T-helper 22 cell (primary cell): ENCODE results near the gene COLEC11.
"Not testable (repeated sequence)": the region's sequence is repeated elsewhere in the genome, so short reads cannot be mapped to it uniquely, and the experiment has no call there.

Experiments used
- DNase-seq: peaks from one replicate; pipeline ENCODE4 v3.0.0-alpha.2; 2020; ENCODE audit warnings: low read depth

Gene COLEC11

DNA sequence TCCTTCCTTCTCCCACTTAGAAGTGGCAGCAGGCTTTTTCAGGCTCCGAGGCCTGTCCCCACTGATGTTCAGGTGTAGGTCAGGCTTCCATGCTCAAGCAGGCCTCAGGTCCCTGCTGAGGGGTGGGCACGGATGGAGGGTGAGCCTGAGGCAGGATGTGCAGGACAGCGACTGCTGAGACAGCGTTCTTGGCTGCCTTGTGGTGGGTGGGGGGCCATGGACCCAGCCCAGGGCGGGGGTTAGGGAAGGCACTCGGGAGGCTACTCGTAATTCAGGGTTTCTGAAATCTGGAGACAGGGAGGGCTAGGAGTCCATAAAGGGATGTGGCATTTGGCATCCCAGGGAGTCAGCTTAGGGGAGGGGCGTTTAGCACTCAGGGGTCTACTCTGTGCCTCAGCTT, 30.3 kb downstream of the COLEC11 start:
- no peak for DNase-seq

DNA sequence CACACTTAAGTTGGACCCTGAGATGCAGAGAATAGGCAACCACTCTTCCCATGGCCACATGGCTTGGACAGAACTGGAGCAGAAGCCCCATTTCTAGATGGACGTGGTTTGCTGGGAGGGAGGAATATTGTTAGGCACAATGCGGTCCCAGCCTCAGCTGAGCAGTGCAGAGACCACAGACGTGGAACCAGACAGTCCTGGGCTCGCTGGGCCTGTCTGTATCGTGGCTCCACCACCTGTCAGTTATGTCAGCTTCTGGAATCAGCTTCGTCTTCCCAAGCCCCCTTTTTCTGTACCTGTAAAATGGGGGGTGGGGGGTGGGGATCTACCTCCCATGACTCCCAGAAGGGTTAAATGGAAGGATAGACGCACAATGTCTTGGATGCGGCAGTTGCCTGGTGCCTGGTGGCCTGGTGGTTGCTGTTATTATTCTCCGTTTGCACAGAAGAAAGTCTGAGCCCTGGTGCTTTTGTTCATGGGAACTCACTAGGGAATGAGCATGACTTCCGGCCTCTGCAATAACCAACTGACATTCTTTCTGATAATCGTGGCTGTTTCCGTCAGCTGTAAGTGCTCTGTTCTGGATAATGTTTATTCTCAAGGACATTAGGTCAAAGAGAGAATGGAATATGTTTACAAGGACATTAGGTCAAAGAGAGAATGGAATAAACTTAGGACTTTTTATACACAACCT, 31.4 kb downstream of the COLEC11 start:
- no peak for DNase-seq

DNA sequence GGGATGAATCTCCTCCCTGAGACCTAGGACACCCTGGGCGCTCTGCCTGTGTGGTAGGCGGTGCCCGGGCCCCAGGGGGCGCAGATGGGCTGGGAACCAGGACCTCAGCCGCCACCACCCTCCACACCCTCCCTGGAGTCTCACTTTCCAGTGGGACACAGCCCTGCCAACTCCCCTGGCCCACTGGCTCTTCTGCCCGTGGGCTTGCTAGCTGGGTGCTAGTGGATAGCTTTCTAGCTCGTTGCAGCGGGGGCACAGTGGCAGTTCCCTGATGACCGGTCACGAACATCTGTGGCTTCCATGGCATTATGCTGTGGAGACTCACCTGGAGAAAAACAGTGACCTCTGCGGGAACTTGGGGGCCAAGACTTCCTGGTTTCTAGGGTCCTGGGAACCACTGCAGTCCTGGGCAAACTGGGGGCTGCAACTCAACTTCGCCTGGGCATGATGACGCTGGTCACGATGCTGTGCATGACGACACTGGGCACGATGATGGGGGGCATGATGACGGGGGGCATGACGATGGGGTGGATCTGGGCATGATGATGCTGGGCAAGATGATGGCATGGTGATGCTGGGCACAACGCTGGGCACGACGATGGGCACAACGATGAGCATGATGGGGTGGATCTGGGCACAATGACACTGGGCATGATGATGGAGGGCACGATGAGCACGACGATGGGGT, 32.0 kb downstream of the COLEC11 start:
- DNase-seq = no peak

DNA sequence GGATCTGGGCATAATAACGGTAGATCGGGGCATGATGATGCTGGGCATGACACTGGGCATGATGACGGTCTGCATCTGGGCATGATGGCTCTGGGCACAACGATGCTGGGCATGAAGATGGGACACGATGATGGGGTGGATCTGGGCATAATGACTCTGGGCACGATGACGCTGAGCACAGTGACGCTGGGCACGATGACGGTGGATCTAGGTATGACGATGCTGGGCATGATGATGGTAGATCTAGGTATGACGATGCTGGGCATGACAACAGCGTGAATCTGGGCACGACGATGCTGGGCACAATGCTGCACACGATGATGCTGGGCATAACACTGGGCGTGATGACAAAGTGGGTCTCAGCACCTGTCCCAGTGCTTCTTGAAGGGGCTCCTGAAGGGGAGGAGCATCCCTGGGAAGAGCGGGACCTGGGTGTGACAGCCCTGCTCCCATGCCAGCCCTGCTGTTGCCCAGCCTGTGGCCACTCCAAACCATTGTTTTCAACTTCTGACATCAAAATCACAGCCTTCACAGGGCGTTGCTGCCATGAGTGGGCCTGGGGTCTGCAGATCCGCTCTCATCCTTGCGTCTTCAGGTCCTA, 32.7 kb downstream of the COLEC11 start:
- DNase-seq = no peak

DNA sequence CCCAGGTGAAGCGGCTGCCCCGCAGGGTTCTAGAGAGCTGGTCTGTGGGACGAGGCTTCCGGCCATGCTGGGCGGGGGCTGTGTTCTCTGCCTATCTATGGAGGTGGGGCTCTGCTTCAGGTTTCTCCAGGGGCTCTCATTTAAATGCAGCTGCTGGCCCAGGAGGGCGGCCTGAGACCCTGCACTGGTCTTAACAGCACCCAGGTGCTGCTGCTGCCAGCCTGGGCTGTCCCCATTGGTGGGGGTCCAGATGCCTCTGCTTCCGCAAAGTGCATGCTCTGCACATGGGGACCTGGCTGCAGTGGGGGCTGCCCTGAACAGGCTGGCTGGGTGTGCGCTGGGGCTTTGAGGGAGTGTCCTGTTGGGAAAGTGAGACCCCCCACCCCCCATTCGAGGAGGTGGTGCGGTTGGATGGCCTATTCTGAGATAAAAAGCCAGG, 33.3 kb downstream of the COLEC11 start:
- DNase-seq = no peak

DNA sequence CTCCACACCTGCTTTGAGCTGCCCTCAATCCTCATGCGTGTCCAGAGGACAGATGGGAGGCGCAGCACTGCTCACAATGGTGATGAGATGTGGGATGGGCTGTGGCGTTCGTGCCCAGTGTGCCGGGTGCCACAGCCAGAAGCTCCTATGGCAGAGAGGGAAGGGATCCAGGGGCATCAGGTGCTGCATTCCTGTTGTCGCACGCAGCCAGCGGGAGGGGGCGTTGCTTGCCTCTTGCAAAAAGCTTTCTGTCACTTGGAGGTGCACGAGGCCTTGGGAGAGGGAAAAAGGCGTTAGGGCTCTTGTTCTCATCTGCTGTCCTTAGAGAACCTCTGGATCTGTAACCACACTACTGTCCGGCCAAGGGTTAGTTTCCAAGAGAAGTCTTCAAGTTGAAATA, 33.9 kb downstream of the COLEC11 start:
- no peak for DNase-seq

DNA sequence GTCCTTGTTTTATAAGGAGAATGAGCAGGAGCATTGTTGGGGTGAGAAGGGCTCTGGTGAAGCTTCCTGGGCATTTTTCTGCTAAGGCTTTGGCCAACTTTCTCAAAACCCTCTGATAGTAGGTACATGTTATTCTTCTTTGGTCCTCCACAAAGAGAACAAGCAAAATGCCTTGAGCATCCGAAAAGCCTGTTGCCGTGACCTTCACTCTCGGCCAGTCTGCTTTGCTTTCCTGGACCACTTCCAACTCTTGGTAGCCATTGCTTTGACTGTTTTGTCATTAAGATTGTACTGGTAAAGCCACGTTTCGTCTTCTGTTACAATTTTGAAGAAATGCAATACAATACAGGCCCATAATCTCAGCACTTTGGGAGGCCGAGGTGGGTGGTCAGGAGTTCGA, 35.7 kb downstream of the COLEC11 start:
- no peak for DNase-seq

DNA sequence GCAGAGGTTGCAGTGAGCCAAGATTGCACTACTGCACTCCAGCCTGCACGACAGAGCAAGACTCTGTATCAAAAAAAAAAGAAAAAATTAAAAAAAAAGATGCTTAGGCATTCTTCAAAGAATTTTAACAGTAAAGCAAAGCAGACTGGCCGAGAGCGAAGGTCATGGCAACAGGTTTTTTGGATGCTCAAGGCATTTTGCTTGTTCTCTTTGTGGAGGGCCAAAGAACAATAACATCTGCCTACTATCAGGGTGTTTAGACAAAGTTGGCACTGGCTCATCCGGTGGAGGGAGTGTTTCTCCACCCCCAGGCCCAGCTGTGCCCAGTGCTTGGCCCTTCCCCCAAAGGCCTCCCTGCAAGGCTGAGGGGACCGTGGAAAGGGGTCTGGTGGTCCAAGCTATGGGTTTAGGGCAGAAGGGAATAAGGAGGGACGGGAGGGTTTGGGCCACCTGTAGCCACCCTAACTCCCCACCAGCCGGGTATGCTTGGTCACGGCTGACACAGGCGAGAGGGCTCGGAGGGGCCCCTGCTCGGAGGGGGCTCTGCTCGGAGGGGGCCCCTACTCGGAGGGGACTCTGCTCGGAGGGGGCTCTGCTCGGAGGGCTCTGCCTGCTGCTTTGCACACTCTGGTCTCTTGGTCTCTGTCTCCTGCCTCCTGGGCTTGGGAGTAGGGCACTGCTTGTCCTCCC, 36.4 kb downstream of the COLEC11 start:
- no peak for DNase-seq

DNA sequence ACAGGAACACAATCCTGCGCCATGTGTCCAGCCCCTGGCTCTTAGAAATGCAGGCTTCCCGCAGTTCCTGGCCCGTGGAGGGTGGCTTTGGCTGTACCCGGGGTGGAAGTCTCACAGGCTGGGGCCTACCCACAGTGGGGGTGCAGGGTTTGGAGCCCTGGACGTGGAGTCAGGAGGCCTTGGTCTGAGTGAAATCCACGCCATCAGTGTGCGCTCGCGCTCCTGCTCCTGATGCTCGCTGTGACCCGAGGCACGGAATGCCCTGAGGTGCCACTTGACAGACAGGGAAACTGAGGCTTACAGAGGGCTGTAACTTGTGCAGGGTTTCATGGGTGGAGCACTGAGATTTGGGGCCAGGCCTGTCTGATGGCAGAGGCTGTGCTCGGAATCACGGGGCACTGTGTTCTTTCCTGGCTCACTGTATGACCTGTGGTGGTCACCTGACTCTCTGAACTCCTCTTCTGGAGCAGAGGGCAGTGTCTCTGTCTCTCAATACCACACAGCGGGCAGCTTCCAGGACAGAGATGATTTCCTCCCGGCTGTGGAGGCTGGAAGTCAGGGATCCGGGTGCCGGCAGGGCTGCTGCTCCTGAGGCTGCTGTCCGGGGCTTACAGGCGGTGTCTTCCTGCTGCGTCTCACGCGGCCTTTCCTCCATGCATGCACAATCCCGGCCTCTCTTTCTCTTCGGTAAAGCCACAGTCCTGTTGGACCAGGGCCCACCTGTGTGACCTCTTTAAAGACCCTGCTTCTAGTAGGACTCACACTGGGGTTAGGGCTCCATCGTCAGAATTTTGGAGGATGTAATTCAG, 37.1 kb downstream of the COLEC11 start:
- DNase-seq = no peak

DNA sequence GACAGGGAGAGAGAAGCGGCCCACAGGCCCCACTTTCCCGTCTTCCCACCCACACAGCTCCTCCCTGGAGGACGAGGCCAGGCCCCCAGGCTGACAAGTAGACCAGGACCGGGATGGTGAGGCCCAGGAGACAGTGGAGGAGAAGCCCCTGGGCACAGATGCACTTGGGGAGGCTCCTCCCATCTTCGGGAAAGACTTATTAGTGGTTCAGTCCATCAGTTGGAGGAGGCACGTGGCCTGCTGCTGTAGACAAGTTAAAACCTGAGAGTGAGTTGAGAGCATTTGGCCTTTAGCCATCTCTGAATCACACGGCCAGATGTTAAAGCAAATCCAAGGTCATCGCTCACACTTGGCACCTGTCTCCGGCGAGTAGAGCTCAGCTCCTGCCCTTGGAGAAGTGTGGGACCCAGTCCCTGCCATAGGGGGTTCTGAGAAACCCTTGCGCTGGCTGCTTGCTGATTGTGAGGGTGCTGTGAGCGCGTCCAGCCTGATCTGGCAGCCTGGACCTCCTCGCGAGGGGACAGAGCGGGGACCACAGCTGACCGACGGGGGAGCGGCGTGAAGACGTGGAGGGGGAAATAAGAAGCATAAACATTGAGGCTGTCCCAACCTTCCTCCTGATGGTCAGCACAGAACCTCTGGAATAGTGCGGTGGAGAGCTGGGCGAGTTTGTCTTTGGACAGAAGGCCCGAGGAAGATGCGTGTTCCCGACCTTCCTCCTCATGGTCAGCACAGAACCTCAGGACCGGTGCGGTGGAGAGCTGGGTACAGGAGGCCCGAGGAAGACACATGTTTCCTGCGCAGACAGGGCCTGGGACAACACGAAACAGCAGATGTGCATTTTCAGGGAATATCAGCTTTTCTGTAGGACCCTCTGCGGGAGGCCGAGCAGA, 38.4 kb downstream of the COLEC11 start:
- no peak for DNase-seq

DNA sequence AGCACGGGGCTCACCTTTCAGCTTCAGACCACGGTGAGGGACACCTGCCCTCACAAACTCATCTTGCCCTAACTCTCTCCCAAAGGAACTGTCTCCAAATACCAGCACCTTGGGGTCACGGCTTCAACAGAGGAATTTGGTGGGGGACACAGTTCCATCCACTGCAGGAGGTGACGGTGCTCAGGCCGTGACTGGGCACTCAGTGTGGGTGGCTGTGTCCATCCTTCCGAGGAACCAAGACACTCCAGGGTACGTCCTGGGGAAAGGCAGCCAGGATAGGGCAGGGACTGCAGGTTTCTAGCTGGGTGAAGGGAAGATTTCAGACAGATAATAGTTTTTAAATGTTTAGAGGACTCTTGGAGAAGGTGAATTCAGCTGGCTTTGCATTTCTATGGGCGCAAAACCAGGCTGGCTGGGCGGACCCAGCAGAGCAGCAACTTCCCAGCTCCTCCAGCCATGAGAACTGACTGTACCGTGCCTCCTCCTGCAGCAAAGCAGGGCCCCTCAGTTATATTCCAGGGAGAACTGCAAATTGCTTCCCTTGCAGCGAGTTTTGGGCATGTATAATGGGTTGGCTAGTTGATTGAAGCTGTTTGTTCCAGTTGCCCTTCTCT, 39.2 kb downstream of the COLEC11 start:
- DNase-seq = no peak

DNA sequence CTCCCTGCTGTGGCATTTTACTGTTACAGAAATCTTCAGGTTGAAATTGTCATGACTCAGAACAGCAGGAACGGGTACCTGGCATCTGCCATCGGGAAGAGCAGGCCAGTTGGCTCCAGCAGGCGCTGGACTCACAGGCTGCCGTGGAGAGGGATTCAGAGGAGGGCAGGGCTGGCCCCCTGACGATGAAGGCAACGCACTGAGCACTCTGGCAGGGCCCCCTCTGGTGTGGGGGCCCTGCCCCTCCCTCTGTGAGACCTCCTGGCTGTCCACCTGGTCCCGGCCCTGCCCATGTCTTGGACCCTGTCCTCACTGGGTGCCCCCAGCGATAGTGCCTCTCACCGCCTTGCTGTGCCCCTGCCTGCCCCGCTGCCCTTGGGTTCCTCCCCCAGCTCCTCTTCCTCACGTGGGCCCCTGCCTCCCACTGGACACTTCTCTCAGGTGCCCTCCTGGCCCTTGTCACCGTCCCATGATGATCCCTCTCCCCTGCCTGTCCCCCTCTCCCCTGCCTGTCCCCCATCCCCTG, 39.7 kb downstream of the COLEC11 start:
- no peak for DNase-seq

DNA sequence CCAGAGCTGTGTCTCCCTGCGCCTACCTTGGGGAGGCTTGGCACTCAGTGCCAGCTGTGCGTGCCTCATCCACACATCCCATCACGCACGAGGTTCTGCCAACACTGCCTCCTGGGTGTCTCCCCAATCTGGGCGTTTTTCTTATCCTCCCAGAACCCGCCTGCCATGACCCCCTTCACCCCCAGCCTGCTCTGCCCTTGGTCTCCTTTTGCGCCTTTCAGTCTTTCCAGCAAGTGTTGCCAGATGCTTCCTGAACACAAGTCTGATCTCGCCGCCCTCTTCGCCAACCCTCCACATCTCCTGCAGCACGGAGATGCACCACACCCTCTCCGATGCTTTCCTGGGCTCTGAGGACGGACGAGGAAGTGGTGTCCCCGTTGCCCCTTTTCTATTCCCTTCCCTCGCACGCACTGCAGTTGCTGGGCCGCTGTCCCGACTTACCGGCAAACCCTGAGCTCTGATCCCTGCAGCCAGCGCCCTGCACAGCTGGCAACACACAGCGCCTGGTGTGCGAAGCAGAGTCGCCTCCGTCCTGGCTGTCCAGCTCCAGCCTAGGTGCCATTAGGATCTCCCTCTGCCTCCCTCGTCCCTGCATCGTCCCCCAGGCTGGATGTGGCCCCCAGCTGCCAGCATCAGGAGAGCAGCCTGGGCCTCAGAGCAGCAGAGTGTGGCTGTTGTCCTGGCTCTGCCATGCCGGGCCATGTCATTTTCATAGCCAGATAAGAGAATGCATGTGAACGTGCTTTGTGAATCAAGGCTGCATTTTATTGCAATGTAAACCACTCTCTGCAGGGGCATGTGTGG, 40.5 kb downstream of the COLEC11 start:
- no peak for DNase-seq

DNA sequence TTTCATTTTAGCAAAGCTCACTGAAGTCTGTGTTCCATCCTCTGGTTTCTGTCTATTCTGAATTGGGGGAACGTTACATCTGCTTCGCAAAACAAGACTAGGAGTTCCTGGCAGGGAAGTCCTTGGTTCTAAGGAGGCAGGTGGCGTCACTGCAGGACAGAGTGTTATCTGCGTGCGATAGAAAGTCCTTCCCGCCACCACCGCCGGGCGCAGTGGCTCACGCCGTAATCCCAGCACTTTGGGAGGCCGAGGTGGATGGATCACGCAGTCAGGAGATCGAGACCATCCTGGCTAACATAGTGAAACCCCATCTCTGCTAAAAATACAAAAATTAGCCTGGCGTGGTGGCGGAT, 41.0 kb downstream of the COLEC11 start:
- DNase-seq = not testable (repeated sequence)

DNA sequence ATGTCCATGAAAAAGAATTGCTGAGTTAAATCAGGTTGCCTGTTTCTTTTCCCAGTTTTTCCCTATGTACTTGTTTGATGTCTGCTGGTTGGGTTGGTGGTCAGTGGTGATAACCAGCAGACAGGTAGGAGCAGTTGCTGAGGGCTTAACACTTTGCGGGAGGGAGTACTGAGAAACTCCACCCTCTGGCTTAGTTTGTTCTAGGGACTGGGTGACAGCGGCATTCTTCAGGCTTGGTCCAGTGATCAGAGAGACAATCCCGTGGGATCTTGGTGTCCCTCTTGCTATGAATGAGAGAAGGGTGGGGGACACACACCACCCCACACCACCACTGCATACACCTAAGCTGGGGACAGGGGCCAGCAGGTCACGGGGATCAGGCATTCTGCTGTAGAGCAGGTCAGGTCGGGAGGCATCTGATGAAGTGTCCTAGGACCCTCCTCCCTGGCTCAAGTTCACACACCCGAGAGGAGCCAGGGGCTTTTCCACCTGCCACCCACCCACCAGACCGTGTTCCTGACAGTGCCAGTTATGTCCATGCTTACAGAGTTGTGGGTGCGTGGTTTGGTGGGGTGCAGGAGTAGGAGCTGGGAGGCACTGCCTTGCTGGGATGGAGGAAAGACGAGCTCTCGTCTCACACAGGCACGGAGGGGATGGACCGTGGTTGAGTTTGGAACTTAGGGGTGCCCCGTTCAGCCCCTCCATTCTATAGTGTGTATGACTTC, 41.8 kb downstream of the COLEC11 start:
- no peak for DNase-seq

DNA sequence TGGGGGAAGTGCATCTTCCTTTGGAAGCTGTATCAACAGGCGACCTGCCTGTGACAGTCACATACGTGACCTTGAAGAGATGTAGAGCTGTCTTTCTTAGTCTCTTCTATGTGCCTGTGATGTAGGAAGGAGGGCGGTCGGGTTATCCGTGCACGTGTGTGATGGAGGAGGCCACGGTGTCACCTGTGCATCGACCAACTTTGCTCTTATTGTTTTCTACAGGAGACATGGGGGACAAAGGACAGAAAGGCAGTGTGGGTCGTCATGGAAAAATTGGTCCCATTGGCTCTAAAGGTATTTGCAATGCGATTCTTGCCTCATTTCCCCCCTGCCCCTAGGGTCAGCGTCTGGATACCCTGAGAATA, 42.4 kb downstream of the COLEC11 start:
- no peak for DNase-seq

DNA sequence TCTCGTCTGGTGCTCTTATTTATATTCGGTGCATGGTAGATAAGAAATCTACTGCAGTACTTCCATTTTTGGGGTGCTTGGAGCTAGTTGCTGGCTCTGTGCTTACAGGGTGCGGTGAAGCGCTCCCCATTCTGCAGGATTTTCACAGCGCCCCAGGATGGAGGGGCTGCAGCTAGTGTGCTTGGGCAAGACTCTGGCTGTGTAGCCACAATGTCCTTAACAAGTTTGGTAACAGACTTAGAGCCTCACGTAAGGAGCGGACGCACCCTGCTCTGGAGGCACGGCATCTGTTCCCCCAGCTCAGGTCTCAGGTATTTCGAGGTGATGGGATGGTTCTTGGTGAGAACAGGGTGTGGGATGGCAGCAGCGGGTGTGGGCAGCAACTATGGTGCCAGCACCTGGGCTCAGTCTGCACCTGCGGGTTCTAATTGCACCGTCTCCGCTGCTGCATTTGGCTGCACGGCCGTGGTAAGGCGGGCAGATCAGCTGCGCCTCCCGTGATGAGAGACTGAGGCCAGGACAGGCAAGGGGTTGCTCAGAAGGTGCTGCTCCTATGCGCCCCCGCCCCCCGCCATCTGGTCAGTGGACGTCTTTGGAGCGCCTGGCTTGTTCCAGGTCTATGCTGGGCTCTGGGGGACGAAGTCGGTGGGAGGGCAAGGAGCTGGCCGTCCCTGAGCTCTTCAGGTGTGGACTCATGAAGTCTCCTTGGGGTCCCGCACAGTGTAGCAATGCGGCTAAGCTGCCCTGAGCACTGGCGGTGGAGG, 43.0 kb downstream of the COLEC11 start:
- no peak for DNase-seq

DNA sequence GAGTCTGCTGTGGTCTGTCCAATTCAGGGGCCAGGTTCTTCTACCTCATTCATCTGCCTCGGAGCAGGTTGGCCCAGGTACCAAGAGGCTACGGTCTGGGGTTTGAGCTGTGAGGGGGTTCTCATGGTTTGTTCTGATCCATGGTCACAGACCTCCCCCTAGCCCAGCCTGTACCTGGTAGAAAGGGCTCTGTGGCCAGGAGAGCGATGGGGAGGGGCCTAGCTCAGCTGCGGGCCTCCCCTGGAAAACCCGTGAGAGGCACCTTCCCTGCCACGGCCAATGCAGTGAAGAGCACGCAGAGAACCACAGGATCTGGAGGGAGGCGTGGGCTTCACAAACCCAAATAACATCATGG, 43.5 kb downstream of the COLEC11 start:
- no peak for DNase-seq
